NCI-H524 (cell line): ENCODE measurements around the gene ZNRF2.
"Not testable (repeated sequence)": the region's sequence is repeated elsewhere in the genome, so short reads cannot be mapped to it uniquely, and the experiment has no call there.

ENCODE experiments used
- DNase-seq, 2 experiments: peaks; one replicate each; lab custom pipeline; 2025; lab: John Stamatoyannopoulos, UW

Gene ZNRF2

DNA sequence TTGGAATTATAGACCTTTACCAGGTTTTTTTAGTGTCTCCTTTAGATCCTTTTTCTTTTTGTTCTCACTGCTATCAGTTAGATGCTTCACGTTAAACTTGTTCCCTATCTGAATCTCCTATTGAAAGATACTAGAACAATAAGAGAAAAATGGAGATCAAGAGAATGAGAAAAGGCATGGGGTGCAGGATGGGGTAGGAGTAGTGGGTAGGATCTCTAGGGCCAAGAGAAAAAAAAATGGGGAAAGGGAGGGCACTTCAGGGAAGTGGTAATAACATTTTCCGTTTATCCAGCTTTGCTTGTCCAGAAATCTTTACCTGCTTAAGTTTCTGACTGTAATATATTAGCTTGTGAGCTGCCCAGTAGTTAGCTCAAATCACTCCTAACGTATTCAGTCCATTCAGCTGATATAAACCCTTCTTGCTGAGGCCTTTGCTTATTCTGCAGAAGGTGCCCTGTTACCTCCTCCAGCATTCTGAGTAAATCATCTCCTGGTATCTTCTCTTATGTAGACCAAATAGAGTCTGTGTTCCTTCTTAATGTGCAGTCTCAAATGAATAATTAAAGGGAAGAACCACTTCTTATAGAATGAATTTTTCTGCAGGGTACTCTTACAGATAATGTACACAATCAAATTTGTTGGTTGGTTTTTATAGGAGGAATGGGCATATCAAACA, 69.7 kb downstream of the ZNRF2 start:
- no peak for DNase-seq

DNA sequence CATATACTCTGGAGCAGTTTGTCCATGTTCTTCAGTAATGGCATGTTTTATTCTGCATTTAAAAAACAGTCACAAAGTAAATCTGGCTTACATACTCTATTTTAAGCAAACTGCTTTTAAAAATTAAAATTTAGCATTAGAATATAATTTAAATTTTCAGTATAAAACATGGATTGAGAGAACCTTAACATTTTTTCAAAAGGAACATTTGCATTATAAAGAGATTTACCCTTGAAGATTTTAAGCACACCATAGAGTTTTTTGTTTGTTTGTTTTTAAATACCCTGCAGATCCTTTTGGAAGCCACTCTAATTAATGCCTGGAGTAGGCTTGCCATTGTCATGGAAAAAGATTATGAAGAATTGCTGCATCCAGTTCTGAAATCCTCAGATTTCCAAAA, 70.4 kb downstream of the ZNRF2 start:
- no peak for DNase-seq

DNA sequence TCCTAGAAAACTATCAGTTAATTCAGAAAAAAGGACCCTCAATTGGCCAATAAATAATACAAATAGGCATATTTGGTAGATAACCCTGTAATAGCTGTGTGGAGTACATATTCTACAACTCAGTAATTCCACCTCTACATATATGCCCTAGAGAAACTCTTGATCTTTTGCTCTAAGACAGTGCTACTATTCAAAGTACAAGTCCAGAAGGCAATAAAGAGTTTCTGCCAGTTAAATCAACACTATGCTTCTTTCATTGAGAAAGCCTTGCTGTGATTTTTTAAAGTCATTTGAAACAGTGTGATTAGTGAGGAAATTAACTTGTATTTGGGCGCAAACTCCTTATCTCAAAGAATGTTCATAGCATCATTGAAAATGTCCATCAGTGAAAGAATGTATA, 75.6 kb downstream of the ZNRF2 start:
- DNase-seq = no peak

GRCh38 chr7:30363778-30364563, 79.6 kb downstream of the ZNRF2 start:
- DNase-seq = no peak

DNA sequence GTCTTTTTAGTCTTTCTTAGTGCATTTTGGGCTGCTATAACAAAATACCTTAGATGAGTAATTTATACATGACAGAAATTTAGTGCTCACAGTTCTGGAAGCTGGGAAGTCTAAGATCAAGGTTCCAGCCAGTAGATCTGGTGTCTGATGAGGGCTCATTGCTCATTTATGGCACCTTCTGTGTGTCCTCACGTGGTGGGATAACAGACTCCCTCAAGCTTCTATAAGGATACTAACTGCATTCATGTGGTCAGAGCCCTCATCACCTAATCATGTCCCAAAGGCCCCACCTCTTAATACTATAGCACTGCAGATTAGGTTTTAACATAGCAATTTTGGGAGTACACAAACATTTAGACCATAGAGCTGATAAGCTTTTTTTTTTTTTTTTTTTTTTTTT, 80.4 kb downstream of the ZNRF2 start:
- no peak for DNase-seq

GRCh38 chr7:30365621-30366020, 81.2 kb downstream of the ZNRF2 start:
- no peak for DNase-seq

GRCh38 chr7:30366606-30367005, 82.2 kb downstream of the ZNRF2 start:
- no peak for DNase-seq

DNA sequence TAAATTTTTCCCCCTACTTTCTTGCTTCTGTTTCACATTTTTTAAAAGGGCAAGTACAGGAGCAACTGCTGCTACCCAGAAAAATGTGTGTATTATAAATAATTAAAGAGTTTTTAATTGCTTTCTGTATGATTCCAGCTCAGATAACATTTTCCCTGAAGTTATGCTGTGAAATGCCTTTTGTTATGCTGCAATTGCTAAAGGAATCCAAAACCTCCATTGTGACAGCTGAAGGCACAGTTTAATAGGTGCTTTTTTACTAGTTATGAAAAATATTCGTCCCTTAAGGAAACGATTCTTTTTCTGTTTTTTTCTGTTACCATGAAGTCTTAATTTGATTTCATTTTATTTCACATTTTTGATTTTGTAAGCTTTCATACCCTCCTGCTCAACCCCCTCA, 83.2 kb downstream of the ZNRF2 start:
- no peak for DNase-seq

DNA sequence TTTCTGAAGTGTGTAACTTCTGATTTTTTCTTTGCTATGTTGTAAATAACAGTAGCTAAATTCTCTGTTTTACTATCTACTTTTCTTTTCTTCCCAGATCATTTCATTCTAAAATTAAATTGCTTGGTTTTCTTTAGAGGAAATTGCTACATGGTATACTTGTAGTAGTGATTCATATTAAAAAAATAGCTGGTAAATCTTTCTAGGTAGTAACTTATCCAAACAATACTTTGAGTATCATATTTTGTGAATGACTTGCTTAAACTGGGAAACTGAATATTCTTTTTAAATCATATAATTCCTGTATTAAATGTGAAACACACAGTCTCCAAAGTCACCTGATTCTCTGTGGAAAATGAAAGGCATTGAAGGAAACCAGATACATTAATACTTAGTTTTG, 85.5 kb downstream of the ZNRF2 start:
- no peak for DNase-seq

GRCh38 chr7:30371321-30371720, 86.9 kb downstream of the ZNRF2 start:
- no peak for DNase-seq

DNA sequence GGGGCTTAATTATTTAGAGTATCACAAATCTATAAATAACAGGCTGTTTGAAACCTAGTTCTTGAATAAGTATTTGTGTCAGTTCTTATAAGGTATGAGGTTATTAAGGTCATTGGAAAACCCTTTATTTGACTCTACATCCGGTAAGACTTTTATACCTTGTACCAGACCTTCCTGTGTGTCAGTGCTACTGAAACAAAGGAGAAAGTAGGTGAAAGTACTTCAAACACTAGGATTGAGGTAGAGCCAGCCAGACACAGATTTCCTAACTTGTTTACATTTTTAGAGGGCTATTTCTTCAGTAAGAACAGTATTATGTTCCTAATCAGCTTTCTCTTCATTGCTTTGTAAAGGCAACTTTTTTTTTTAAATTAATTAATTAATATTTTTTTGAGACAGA, 93.9 kb downstream of the ZNRF2 start:
- DNase-seq = no peak

- no peak for DNase-seq
These were observed 94.7 kb downstream of the ZNRF2 start for GRCh38 chr7:30379131-30379530.

GRCh38 chr7:30379741-30380140, 95.3 kb downstream of the ZNRF2 start:
- no peak for DNase-seq

- DNase-seq = no peak
These were observed 95.9 kb downstream of the ZNRF2 start for GRCh38 chr7:30380294-30380693.

DNA sequence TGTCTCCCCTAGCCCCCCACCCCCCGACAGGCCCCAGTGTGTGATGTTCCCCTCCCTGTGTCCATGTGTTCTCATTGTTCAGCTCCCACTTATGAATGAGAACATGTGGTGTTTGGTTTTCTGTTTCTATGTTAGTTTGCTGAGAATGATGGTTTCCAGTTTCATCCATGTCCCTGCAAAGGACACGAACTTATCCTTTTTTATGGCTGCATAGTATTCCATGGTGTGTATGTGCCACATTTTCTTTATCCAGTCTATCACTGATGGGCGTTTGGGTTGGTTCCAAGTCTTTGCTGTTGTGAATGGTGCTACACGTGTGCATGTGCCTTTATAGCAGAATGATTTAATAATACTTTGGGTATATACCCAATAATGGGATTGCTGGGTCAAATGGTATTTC, 96.4 kb downstream of the ZNRF2 start:
- DNase-seq = not testable (repeated sequence)

GRCh38 chr7:30382607-30383006, 98.2 kb downstream of the ZNRF2 start:
- no peak for DNase-seq

DNA sequence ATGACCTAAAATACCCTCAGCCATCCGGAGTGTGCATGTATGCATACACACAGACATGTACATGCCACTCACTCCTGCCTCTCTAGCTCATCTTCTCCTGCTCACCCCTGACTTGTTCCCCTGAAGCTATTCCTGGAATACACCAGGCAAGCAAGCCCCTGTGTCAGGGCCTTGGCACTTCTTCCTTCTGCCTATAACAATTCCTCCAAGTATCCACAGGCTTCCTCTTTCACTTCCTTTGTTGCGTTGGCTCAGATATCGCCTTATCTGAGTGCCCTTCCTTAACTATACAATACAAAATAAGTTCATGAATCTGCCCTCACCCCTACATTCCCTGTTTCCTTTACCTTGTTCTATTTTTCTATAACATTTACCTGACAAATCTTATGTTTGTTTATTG, 105.4 kb downstream of the ZNRF2 start:
- DNase-seq = no peak

GRCh38 chr7:30390736-30391636, 106.6 kb downstream of the ZNRF2 start:
- no peak for DNase-seq

- DNase-seq = no peak
These were observed 107.4 kb downstream of the ZNRF2 start for GRCh38 chr7:30391806-30392205.

DNA sequence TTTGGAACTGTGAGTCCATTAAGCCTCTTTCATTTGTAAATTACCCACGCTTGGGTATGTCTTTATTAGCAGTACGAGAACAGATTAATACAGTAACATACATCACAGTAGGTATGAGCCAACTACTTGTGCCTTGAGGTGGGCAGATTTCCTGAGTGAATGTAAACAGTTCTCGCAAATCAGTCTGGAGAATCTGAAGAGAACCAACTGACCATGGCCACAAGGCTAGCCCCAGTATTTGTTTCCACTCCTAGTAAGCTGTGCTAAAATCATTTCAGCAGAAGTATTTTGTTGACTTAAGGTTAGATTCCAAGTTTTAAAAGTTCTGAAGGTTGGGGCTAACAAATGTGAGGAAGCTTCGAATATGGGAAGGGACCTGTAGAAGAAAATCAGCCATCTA, 111.3 kb downstream of the ZNRF2 start:
- no peak for DNase-seq

GRCh38 chr7:30396389-30396788, 112.0 kb downstream of the ZNRF2 start:
- DNase-seq = no peak

DNA sequence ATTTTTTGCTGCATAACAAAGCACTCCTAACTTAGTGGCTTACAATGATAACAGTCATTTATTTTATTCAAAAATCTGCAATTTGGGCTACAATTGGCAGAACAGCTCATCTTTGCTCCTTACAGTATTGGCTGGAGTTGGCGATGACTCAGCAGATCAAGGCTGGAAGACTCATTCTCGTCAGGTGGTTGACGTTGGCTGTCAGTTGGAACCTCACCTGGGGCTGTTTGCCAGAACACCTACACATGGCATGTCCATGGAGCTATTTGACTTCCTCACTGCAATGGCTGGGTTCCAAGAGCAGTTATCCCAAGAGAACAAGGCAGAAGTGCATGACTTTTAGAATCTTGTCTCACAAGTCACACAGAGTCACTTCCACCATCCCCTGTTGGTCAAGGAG, 119.1 kb downstream of the ZNRF2 start:
- DNase-seq = no peak

DNA sequence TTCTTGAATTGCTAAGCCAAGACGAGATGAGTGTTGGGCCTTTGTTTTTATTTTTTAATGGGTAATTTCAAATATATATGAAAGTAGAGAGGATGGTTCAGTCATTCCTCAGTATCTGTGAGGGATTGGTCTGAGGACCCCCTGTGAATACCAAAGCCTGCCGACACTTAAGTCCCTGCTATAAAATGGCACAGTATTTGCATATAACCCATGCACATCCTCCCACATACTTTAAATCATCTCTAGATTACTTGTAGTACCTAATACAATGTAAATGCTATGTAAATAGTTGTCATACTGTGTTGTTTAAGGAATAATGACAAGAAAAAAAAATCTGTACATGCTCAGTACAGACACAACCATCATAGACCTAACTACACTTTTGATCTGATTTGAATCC, 120.8 kb downstream of the ZNRF2 start:
- DNase-seq = no peak
